Smooth muscle cell of the umbilical artery (primary cell): ENCODE results near the gene CMAS. TPM values are rescaled to one million over a fixed set of nuclear protein-coding genes. Genes with fewer than 3 reads are reported as not detected.

Experiments used
- total RNA-seq: library from RNA; depleted of rRNA; stranded (reverse); fragments of >200 nt; gene quantifications from 2 replicates; pipeline ENCODE4 v1.2.3, GENCODE V29; 2014

The CMAS gene
- 18.4 and 36.4 TPM in 2 replicates for total RNA-seq

GRCh38 chr12:22046090-22046967, at the start of gene CMAS:
TSS of gene CMAS (plus strand) at chr12:22046218. CDS start at chr12:22046304, 86 bp downstream.

Other genes with a start within 250 kb of the CMAS start
- 1.2 and 6.8 TPM in 2 replicates for gene ABCC9, start 104.8 kb upstream of the CMAS start, total RNA-seq